Peyer's patch (tissue), 4 donors: ENCODE data around the gene RALGPS1. TPM values are rescaled to one million over a fixed set of nuclear protein-coding genes. Genes with fewer than 3 reads are reported as not detected.
"Not testable (repeated sequence)": the region's sequence is repeated elsewhere in the genome, so short reads cannot be mapped to it uniquely, and the experiment has no call there.

Experiments
- DNase-seq, 3 donors: peaks; one replicate each; pipeline ENCODE4 v3.0.0-alpha.2; 2017 to 2019
- H3K27ac ChIP-seq, 4 donors: fragments of 200-600 bp; sonication (generic); one replicate each; pipeline ENCODE4 v1.5.1; 2016 to 2019
- H3K27me3 ChIP-seq, 2 donors: fragments of 200-600 bp; sonication (generic); one replicate each; pipeline ENCODE4 v1.5.1; 2019
- H3K36me3 ChIP-seq, 3 donors: fragments of 200-600 bp; sonication (generic); one replicate each; pipeline ENCODE4 v1.5.1; 2016 to 2019
- H3K4me1 ChIP-seq, 4 donors: fragments of 200-600 bp; sonication (generic); one replicate each; pipeline ENCODE4 v1.5.1; 2016 to 2019
- H3K4me3 ChIP-seq, 4 donors: fragments of 200-600 bp; sonication (generic); 1 replicate in 3 of 4; 2 replicates in 1 of 4; pipeline ENCODE4 v1.5.1; 2016 to 2019; ENCODE audit warnings: mild to moderate bottlenecking in 1 of 4
- H3K9me3 ChIP-seq, 4 donors: fragments of 200-600 bp; sonication (generic); one replicate each; pipeline ENCODE4 v1.5.1; 2016 to 2019; ENCODE audit warnings: mild to moderate bottlenecking in 1 of 4
- CTCF ChIP-seq, 6 experiments: fragments of 450-650 bp in 4 of 6; fragments of 200-600 bp in 2 of 6; sonication (generic) in 1 of 6; IDR thresholded peaks; one replicate each; pipeline ENCODE4 v1.5.1; 2017 to 2019; ENCODE audit warnings: antibody characterized with exemption in 6 of 6, mild to moderate bottlenecking in 3 of 6, moderate library complexity in 1 of 6
- POLR2A ChIP-seq, 2 donors: fragments of 450-650 bp; IDR thresholded peaks; one replicate each; pipeline ENCODE4 v1.5.1; 2017; ENCODE audit warnings: antibody characterized with exemption in 2 of 2, mild to moderate bottlenecking in 2 of 2, moderate library complexity in 2 of 2
- total RNA-seq, 4 donors: library from RNA; depleted of rRNA; stranded (reverse); fragments of >200 nt; gene quantifications; one replicate each; pipeline ENCODE4 v1.1.0, GENCODE V29; 2016

Gene RALGPS1
- total RNA-seq, 4 donors from 2014 or later = 38.8 to 158 (median 141) TPM

- no peak for DNase-seq
Observed at GRCh38 chr9:127014216-127014909, 99.8 kb downstream of the RALGPS1 start.

GRCh38 chr9:127014910-127015540, 100.4 kb downstream of the RALGPS1 start:
- DNase-seq = no peak
- H3K27ac ChIP-seq = peak overlapping the region in 1 of 4 donors; percentile 41

More at GRCh38 chr9:127014216-127014909, 99.8 kb downstream of the RALGPS1 start:
- Histone ChIP-seq H3K4me1 (no peaks in the 10 kb centered on the region), H3K27ac (peak overlapping the region in 1 of 4 donors; percentile 41), H3K4me3 (no peak overlapping the region), H3K36me3 (peaks cover 0 to 8% (median 0%) of the 10 kb centered on the region in 3 donors), H3K27me3 (no peaks in the 10 kb centered on the region), H3K9me3 (no peaks in the 10 kb centered on the region)
- TF ChIP-seq POLR2A (IDR thresholded peaks at IDR 0.05) (no peak), CTCF (IDR thresholded peaks at IDR 0.05) (no peak)

DNA sequence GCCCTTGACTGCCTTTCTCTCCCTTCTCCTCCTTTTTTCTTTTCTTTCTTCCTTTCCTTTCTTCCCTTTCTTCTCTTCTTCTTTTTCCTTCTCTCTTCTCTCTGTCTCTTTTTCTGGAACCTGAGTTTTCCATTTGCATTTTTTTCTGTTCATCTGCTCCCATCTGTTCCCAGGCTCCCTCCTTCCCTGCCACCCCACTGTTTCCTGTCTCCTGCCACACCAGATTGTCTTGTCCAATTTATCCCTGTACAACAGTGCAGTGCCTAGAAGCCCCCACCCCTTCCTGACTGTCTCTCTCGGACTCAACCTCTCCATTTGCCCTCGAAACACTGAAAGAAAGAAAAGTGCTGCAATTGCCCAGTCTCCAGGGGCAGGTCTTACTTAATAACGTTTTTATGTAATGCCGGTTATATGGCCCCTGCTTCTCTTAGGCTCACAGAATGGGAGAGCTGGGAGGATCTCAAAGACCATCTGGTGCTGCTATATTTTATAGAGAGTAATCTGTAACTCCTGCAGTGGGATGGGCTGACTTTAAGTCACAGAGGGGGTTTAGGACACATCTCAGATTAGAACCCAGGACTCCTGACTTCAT, 101.4 kb downstream of the RALGPS1 start:
- no peak for TF ChIP-seq POLR2A (IDR thresholded peaks at IDR 0.05)
- no peak for TF ChIP-seq CTCF (IDR thresholded peaks at IDR 0.05)
- H3K27me3 ChIP-seq = no peaks in the 10 kb centered on the region
- no peak for DNase-seq
- H3K4me3 ChIP-seq = no peak overlapping the region
- H3K36me3 ChIP-seq = peaks cover 0 to 8% (median 0%) of the 10 kb centered on the region in 3 donors
- no peaks in the 10 kb centered on the region for H3K4me1 ChIP-seq
- H3K27ac ChIP-seq = no peak overlapping the region
- H3K9me3 ChIP-seq = no peaks in the 10 kb centered on the region

More at GRCh38 chr9:127014910-127015540, 100.4 kb downstream of the RALGPS1 start:
- TF ChIP-seq CTCF (IDR thresholded peaks at IDR 0.05) (no peak), POLR2A (IDR thresholded peaks at IDR 0.05) (no peak)
- H3K4me1 ChIP-seq = no peaks in the 10 kb centered on the region
- peaks cover 0 to 8% (median 0%) of the 10 kb centered on the region in 3 donors for H3K36me3 ChIP-seq
- no peak overlapping the region for H3K4me3 ChIP-seq
- H3K9me3 ChIP-seq = no peaks in the 10 kb centered on the region
- H3K27me3 ChIP-seq = no peaks in the 10 kb centered on the region

GRCh38 chr9:127017979-127018378, 103.4 kb downstream of the RALGPS1 start:
- not testable (repeated sequence) for H3K4me1 ChIP-seq, H3K4me3 ChIP-seq, H3K27ac ChIP-seq, H3K36me3 ChIP-seq, DNase-seq, H3K27me3 ChIP-seq, H3K9me3 ChIP-seq

- H3K36me3 ChIP-seq = peaks cover 0 to 5% (median 0%) of the 10 kb centered on the region in 3 donors
- peaks cover 0 to 6% (median 0%) of the 10 kb centered on the region in 4 donors for H3K4me1 ChIP-seq
- no peak for DNase-seq
- H3K9me3 ChIP-seq = no peaks in the 10 kb centered on the region
- no peak overlapping the region for H3K4me3 ChIP-seq
- H3K27me3 ChIP-seq = no peaks in the 10 kb centered on the region
- no peak for TF ChIP-seq CTCF (IDR thresholded peaks at IDR 0.05)
- no peak for TF ChIP-seq POLR2A (IDR thresholded peaks at IDR 0.05)
- H3K27ac ChIP-seq = no peak overlapping the region
Observed at GRCh38 chr9:127018935-127019334, 104.4 kb downstream of the RALGPS1 start.
